G401.6 (cell line): ENCODE data around the gene DISC1.

Experiments
- FAIRE-seq: peaks from 2 replicates; lab custom pipeline; 2012; peaks lifted over from hg19 to GRCh38; lab: Jason Lieb, UNC

DISC1 gene

DNA sequence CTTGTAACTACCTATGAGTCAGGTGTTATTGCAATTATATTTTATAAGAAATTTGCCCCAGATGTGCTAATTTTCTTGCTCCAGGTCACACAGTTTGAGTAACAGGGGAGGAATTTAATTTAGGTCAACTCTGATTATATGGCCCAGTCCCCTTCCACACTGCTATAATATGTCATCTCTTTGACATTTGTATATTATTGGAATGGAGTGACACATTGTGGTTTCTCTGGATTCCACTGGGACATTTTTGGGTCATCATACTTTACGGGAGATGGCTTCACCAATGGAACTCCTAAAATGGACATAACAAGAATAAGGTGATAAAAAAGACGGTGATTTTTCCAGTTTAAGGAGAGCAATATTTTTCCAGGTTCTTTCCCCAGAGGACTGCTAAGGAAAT, 191.2 kb downstream of the DISC1 start:
- no peak for FAIRE-seq

DNA sequence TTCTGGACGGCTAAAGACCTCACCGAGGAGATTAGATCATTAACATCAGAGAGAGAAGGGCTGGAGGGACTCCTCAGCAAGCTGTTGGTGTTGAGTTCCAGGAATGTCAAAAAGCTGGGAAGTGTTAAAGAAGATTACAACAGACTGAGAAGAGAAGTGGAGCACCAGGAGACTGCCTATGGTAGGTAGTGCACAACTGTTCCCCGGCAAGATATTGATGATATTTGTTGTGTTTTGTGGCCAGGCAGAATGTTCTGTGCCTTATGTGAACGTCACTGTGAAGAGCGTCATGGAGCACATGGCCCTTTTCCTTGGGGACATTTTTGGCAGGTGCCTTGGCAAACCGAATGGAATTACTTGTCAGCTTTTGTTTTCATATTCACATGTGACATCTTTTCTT, 191.7 kb downstream of the DISC1 start:
- FAIRE-seq = no peak

DNA sequence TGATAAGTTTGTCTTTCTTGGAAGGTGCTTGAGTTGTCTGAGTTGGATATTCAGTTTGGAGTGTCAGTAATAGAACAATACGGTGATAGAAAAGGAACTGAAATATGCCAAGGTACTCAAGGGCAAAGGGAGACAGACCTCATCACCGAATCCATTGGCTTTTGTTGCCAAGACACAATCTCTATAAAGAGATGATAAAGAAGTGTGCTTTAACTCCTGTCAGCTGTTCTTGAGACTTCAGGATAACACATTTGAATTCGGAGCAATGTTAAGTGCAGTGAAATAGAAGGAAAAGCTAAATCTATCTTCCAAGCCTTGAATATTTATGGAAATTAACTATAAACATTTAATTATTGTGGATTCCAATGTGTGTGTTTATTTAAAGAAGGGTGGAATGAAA, 194.7 kb downstream of the DISC1 start:
- no peak for FAIRE-seq

DNA sequence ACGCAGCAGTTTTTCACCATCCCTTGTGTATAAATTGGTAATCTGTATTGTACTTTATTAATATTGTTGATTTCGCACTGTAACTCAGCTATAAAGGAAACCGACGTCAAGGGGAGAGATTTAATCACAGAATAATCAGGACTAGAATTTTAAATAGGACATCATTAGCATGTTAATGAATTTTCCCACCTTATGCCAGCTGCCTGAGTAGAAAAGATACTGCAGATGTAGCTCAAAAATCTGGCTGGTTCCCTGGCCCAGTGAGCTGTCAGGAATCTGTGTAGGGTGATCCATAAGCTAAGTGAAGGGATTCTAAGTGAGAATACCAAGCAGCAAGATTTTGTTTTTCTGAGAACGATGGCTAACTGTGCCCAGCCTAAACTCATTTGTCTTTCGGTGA, 195.5 kb downstream of the DISC1 start:
- no peak for FAIRE-seq

DNA sequence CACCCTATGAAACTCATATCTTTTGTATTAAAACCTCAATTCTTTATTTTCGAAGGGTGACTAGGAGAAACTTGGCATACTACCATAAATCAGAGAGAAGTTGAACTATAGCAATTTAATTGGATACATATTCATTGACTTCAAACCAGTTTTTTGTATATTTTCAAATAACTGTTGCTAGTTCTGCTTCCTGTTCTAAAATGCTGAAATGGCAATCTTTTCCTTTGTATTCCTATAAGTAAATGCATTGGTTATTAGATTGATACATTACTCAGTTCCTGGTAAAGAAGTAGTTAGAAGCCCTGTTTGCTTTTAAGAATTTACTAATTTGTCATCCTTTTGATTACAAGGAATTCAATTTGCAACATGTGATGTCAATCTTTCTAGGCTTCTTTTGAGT, 200.0 kb downstream of the DISC1 start:
- FAIRE-seq = no peak

DNA sequence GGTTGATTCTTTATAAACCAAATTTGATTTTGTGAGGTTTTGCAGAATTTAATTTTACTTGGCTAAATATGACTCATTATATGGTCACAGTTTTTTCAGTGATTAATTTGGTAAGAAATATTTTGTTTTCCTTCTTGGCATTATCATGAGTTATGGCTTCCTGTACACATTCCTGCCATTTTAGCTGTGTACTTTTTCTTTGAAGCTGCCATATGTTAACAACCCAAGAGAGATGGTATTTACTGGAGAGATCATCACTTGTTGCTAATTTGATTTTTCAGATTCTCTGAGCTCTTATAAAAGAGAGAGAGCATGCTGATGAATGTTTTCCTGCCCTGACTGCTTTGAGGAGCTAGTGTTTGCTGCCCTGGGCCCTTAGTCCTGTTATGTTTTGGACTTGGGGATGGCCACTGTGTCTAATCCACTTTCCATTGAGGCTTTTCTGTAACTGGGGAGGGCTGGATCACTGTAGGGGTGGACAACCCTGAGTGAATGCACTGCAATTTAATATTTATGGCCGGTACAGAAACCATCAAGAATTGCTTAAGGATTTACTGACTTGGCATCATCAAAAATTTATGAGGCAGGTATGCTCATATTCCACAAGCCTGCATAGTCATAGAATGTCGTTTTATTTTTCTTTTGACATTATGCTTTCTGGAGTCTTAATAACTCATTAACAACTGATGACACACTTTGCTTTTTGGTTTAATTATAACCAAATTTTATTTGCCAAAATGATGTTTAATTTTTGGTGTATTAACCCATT, 200.9 kb downstream of the DISC1 start:
- no peak for FAIRE-seq

DNA sequence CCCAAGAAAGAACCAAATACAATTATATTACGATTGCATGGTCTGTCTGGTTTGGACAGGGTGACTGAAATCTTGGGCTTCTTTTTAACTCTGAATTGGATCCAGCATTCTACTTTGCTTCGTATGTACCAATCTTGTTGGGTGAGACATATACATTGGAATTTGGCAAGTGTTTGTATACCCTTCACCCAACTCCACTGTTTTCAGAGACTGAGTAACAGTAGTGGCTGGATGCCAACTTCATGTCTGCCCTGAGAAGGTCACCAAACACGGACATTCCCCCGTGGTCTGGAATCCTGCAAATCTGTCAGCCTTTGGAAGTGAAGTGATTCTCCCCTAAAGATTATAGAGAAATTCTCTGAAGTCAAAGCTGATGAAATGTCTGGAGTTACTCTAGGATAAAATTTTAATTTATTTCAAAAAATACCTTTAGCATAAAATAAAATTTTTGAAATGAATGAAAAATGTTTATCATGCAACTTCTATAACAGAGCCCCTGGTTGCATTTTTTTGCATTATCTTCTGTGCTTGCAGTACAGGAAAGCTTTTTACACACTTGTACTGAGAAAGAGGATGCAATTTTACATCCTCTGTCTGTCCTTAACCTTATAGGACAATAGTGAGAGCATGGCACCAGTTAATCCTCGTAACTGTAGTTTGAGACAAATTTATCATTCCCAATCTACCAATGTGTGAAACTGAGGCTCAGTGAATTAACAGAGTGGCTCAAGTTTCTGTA, 201.8 kb downstream of the DISC1 start:
- no peak for FAIRE-seq

DNA sequence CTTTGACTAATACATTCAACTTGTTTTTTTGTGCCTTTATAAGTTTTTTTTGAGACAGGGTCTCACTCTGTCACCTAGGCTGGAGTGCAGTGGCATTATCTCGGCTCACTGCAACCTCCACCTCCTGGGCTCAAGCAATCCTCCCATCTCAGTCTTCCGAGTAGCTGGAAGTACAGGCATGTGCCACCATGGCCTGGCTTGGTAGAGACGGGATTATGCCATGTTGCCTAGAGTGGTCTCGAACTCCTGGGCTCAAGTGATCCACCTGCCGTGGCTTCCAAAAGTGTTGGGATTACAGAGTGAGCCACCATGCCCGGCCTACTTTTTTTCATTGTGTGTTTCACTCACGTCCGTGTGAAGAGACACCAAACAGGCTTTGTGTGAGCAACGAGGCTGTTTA, 202.7 kb downstream of the DISC1 start:
- no peak for FAIRE-seq

DNA sequence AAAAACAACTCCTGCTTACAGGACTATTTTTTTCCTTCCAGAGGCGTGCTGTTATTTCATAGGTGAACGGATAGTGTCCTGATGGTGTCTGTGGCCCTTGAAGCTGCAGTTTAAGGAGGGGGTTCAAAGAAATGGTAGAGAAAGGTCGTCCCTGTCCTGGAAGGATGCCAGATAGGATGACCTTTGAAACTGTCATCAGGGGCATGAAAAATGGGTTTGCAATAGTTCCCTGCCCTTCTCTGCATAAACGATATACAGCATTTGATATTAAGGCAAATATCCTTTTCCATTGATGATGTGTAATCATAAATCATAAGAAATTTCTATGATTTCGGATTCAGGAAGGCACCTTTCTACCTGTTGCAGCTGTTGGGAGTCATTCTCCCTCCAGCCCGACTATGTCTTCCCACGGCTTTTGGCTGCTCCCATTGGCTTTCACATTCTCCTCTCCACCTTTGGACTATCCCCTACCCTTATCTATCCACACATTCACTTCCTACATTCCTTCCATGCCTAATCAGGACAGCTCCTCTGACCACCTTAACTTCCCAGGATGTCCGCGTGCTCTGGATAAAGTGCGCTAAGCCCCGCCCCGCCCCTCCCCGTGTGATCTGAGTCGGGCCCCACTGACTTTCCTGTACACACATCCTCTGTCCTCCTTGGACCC, 209.8 kb downstream of the DISC1 start:
- no peak for FAIRE-seq

DNA sequence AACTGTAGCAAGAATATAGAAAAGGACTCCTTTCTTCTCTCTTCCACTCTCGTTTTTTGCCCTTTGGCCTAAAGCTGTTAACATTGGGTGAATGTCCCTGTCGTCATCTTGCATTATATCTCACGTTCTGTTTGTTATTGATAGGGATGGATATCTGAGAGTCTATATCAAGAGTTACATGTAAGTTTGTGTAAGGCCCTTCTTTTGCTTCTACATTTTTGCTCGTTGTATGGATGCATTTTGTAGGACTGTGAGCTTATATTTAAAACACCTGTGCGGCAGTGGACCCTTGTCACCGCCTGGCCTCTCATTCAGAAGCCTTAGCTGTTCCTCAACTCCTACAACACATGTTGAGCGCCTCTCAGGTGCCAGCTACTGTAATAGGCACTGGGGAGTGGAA, 211.9 kb downstream of the DISC1 start:
- FAIRE-seq = no peak

DNA sequence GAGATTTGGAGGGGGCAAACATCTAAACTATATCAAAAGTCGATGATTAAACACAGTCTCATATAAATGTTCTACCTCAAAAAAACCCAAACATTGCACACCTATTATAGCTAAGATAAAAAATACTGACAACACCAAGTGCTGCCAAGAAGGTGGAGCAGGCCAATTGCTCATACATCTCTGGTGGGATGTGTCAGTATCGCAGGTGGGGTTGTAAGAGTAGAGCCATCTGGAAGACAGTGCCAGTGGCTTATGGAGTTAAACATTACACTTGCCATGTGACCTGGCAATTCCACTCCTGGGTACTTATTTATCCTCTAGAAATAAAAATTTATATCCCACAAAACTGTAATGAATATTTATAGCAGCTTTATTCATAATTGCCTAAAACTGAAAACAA, 213.4 kb downstream of the DISC1 start:
- no peak for FAIRE-seq

DNA sequence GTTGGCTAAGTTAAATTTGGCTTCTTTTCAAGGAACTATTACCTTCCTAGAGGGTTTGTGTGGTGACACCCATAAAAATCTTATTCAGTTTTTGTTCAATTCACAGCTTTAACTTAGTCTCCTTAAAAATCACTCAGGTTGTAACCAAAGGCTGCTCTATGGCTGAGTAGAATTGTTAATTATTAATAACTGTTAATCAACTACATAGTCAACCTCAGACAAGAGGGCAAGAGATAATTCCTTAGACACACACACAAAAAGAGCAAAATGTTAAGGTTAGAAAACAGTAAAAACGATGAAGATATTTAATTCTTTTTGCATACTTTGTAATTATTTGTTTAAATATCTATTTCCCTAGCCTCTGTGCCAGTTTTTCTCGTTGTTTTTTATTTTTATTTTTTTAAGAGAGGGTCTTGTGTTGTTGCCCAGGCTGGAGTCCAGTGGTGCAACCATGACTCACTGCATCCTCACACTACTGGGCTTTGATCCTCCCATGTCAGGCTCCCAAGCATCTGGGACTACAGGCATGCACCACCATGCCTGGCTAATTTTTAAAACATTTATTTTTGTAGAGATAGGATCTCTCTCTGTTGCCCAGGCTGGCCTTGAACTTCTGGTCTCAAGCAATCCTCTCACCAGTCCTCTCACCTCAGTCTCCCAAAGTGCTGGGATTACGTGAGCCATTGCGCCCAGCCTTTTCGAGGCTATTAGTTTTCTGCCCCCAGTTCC, 215.2 kb downstream of the DISC1 start:
- no peak for FAIRE-seq

DNA sequence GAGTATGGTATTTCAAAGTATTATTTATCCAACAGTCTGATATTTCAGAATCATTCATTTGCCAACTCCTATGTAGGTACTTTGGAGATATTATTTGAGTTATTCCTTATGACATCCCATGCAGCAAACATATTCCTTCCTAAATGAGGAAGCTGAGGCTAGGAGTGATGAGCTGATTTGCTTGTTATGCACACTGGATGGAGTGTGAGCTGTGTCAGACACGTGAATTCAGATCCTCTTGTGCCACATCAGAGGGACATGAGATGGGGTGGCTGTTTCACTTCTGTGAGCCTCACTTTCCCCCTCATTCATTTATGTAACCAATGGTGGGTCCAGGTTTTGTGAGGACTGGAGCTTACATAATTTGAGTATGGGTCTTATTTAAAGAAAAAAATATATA, 215.9 kb downstream of the DISC1 start:
- no peak for FAIRE-seq

DNA sequence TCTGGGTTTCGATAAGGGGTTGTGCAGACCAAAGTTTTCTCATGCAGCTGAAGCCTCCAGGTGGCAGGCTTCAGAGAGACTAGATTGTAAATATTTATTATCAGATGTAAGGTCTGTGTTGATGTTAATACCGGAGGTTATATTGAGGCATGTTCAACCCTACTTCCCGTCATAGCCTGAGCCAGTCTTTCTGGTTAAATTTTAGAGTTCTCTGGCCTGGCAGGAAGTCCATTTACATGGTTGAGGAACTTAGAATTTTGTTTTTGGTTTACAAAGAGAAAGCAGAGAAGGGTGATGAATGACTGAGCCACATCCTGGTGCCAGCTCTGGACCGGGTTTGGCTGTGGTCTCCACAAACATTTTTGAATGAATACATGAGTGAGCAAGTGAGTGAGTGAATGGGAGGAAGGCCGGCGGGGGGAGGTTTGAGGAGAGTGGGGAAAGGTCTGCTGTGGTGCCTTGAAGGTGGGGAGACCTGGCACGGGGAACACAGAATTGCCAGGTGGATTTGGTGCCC, 218.5 kb downstream of the DISC1 start:
- FAIRE-seq = no peak

DNA sequence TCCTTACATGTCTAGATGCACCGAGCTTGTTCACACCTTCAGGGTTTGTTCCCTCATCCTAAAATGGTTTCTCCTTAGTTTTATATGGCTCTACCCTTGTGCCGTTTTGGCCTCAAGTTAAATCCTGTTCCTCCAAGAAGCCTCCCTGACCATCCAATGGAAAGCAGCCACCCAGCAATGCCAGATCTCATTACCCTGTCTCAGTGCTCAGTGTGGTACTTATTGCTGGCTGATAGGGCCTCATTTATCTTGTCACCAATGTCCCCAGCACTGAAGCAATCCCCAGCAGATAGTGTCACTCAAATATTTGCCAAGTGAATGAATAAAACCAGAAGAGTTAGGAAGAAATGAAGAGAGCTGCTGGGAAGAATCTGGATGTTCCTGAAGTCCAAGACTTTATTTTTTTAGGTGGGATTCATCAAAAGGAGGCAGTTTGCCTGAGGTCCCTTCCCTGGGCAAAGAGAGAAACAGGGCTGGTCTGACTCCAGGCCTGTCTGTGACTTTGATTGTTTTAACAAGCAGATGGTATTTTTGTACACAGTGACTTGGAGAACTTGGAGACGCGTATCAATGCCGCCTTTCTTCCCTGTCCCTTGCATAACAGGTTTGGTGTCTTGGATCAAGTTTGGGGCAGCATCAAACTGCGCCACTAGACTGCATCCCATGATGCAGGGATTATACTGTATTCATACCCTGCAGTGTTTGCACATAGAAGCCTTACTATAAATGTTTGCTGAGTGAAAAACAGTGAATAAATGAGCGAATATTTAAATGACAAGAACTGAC, 221.2 kb downstream of the DISC1 start:
- no peak for FAIRE-seq

DNA sequence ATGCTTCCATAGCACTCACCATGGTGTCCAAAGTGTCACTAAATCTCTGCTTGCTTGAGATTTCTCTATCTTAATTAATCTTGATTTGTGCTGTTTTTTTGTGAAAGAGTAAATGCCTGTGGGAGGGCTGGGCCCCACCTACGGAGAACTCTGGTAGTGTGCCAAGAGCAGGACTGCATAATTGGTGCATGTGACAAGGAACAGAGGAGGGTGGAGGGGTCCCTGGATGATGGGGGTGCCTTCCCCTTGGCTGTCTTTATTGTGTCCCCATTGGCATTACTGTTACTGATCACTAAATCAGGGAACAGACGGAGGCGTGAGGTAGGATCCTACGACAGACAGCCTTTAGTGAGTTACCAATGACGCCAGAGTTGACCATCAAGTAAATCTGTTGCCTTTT, 223.4 kb downstream of the DISC1 start:
- FAIRE-seq = no peak

DNA sequence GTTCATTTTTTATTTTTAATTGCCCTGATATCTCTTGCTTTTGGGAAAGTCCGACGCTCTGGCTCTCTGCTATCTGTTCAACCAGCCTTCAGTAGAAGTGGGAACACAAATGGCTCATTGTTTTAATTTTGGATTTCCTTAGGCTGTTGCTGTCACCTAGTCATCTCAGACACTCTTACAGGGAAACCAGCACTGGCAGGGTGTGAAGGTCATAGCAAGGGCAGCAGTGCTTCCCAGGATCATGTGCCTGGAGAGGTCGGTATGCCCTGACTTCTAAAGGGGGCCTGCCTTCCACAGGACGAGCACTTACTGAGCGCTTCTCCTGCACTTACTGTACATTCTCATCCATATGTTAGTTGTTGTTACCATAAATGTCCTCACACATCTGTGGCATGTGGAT, 224.2 kb downstream of the DISC1 start:
- no peak for FAIRE-seq

DNA sequence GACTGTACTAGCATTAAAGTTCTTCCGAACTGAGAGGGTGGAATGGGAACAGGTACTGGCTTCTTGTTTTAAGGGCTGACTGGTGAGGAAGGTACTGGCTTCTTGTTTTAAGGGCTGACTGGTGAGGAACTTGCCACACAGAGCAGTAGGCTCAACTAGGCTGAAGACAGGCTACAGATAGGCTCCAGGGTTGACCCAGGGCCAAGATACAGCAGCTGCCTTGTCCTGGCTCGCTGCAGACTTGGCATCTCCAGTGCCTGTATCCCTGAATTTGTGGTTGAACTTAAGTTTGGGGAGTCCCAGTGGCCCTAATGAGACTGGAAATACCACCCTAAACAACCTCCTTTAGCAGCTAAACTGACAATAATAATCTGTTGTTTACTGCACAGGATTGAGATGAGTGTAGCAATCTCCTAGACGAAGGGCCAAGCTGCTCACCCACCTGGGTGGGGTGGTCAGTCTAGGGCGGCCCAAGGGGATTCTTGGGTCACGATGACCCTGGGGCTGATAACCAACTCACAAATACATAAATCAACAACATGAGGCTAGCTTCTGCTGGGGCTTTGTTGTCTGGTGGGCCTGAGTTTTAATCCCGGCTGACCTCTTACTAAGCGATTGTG, 227.1 kb downstream of the DISC1 start:
- no peak for FAIRE-seq

DNA sequence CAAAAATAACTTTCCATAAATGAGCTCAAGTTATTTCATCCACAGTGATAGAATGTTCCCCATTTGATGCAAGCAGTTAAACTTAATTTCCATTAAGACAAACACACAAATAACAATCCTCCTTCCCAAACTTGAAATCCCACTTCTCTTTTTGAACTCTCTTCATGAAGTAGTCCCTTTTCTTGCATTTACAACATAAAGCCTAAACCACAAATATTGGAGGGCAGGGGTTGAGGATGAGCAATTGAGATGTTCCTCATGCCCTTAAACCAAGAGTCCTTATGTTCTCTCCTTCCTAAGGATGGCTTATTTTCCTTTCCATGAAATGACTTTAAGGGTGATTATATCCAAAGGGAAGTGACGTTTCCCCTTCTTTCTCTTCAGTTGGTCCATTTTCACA, 228.8 kb downstream of the DISC1 start:
- FAIRE-seq = no peak

DNA sequence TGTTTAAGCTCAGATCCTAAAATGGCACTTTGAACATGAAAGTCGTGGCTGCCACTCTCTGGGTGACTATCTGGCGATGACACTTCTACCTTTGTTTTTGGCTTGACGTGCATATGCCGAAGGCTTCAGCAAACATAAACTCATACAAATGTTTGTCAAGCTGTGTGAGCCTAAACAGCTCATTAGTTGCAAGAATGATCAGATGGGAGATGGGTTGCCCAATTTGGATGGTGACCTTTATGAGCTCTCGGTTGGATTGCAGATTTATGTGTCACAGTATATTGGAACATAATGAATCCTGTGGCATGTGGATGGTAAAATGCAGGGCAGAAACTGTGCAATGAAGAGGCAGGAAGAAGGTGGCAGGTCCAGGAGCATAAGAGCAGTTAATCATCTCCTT, 229.3 kb downstream of the DISC1 start:
- FAIRE-seq = no peak

DNA sequence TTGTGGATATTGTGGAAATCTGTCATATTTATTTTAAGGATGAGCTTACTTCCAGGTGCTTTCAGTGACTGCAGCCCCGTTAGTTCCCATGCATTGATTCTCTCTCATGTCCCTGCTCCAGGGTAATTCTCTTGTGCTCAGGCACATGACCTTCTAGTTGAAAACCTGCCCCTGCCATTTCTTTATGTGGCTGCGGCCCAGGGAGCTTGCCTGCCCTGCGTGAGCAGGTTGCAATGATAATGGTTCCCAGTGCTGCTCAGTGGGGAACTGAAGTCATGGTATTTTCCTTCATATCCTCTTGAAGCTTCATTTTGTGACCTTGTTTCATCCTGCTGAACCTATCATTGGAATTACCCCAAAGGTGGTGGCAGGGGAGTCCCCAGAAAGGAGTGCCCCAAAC, 229.8 kb downstream of the DISC1 start:
- no peak for FAIRE-seq
